ENCODE results near the gene CLCNKB. TPM values are rescaled to one million over a fixed set of nuclear protein-coding genes. Genes with fewer than 3 reads are reported as not detected.
"Not testable (repeated sequence)": the region's sequence is repeated elsewhere in the genome, so short reads cannot be mapped to it uniquely, and the experiment has no call there.

The CLCNKB gene
- total RNA-seq, 1 donor from 2014 or later = 3.0 TPM

DNA sequence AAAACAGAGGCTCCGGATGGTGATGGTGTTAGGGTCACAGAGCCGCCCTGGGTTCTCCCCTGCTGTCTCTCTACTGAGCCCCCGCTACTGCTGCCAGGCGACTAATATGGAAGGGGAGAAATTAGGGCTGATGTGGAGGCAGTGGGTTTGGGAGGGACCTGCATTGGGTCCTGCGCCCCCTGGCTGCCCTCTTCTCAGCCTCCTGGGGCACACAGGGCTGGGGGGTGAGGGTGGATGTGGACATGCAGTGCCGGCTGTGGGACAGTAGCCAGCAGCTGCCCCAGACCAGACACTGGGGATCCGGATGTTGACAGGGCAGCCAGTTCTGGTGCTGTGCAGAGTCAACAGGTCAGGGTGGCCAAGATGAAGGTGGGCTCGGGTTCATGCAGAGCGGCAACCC lies 1.5 kb upstream of the CLCNKB start:
- TF ChIP-seq CTCF (IDR thresholded peaks at IDR 0.05; ENCODE audit: unreplicated experiment) = no peak
- Mint-ChIP-seq H3K4me1 (no peaks in the 10 kb centered on the region), H3K27me3 (ENCODE audit: low read depth) (peaks cover 7% of the 10 kb centered on the region), H3K4me3 (no peak overlapping the region), H3K9me3 (no peaks in the 10 kb centered on the region), H3K27ac (no peak overlapping the region), H3K36me3 (no peaks in the 10 kb centered on the region)
- no peak for DNase-seq (ENCODE audit: low spot score in 2 of 2, unreplicated experiment in 2 of 2)

DNA sequence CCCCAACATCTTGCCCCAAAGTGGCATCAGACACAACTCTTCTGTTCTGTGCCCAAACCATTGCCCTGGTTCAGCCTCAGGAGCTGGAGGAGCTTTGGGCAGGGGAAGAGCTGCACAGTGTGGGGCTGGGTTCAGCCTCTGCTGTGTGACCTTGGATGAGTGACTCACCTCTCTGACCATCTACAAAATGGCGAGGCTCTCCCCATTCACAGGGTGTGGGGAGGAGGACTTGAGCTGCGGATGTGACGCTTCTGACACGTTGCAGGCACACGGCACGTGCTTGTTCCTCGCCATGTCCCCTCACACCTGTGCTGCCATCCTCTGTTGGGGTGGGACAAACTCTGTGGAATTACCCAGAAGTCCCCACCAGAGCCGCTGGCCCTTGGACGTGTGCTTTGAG lies 928 bp upstream of the CLCNKB start:
- DNase-seq (ENCODE audit: low spot score in 2 of 2, unreplicated experiment in 2 of 2); H3K4me1 Mint-ChIP-seq; H3K27me3 Mint-ChIP-seq (ENCODE audit: low read depth); H3K36me3 Mint-ChIP-seq; H3K4me3 Mint-ChIP-seq; H3K27ac Mint-ChIP-seq; H3K9me3 Mint-ChIP-seq: not testable (repeated sequence)

DNA sequence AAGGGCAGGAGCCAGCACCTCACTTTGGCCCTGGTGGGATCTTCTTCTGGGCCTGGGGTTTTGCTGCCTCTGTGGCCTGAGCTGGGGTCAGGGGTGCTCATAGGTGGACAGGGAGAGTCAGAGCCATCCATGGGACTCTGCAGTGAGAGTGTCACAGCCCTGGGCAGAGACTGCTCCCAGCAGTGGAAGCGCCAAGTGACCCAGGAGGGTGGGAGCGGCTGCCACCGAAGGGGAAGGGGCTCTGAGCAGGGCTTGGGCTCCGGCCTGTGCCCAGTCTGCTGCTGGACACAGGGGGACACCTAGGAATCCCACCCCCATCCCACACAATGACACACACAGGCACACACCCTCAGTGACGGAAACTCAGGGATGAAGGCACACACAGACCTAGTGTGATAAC lies 368 bp downstream of the CLCNKB start:
- Mint-ChIP-seq H3K4me1 (no peaks in the 10 kb centered on the region), H3K9me3 (no peaks in the 10 kb centered on the region), H3K36me3 (no peaks in the 10 kb centered on the region), H3K27me3 (ENCODE audit: low read depth) (peaks cover 7% of the 10 kb centered on the region), H3K27ac (no peak overlapping the region), H3K4me3 (no peak overlapping the region)
- no peak for TF ChIP-seq CTCF (IDR thresholded peaks at IDR 0.05; ENCODE audit: unreplicated experiment)
- DNase-seq (ENCODE audit: low spot score in 2 of 2, unreplicated experiment in 2 of 2) = no peak

DNA sequence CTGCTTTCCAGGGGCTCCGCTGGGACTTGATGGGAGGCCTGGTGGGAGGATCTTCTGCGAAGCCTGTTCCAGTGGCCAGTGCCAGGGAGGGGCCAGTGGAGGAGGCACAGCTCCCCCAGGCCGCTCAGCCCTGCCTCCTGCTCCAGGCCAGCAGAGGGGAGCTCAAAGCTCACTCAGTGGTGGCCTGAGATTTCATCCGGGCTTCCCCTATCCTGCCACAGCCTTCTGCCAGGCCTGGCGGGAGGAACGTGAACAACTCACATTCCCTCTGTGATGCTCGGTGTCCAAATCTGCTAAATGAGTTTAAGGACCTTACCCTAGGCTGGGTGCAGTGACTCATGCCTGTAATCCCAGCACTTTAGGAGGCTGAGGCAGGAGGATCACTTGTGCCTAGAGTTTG lies 3.3 kb downstream of the CLCNKB start:
- no peaks in the 10 kb centered on the region for H3K9me3 Mint-ChIP-seq
- peak overlapping the region; percentile 37 for H3K4me3 Mint-ChIP-seq
- no peak for DNase-seq (ENCODE audit: low spot score in 2 of 2, unreplicated experiment in 2 of 2)

DNA sequence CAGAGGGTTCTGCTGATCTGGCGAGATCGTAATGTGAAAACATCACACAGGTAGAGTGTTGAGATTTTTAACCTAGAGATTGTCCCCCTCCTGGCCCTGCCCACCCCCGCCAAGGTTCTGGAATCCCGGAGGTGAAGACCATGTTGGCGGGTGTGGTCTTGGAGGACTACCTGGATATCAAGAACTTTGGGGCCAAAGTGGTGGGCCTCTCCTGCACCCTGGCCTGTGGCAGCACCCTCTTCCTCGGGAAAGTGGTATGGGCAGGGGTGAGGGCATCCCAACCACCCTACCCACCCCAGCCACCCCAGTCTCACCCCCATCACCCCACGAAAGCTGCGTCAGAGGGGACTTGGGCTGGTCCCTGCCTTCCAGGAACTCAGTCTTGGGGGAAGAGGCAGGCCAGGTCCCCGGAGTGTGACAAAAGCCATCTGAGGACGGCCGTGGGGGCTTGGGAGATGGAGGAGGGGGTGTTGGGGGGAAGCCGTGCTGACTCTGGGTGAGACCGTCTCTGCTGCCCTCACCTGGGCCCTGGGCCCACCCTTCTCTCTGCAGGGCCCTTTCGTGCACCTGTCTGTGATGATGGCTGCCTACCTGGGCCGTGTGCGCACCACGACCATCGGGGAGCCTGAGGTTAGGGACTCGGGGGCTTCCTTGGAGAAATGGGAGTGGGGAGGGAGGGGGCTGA lies 4.4 kb downstream of the CLCNKB start:
- no peaks in the 10 kb centered on the region for H3K36me3 Mint-ChIP-seq
- peaks cover 4% of the 10 kb centered on the region for H3K4me1 Mint-ChIP-seq
- peak overlapping the region; percentile 58 for H3K4me3 Mint-ChIP-seq
- H3K9me3 Mint-ChIP-seq = no peaks in the 10 kb centered on the region
- no peak for DNase-seq (ENCODE audit: low spot score in 2 of 2, unreplicated experiment in 2 of 2)
- no peak overlapping the region for H3K27ac Mint-ChIP-seq
- no peak for TF ChIP-seq CTCF (IDR thresholded peaks at IDR 0.05; ENCODE audit: unreplicated experiment)
- H3K27me3 Mint-ChIP-seq (ENCODE audit: low read depth) = no peaks in the 10 kb centered on the region

More for the DNA sequence above, 3.3 kb downstream of the CLCNKB start:
- no peak for TF ChIP-seq CTCF (IDR thresholded peaks at IDR 0.05; ENCODE audit: unreplicated experiment)
- no peak overlapping the region for H3K27ac Mint-ChIP-seq
- peaks cover 2% of the 10 kb centered on the region for H3K27me3 Mint-ChIP-seq (ENCODE audit: low read depth)
- H3K4me1 Mint-ChIP-seq = peaks cover 4% of the 10 kb centered on the region
- no peaks in the 10 kb centered on the region for H3K36me3 Mint-ChIP-seq

DNA sequence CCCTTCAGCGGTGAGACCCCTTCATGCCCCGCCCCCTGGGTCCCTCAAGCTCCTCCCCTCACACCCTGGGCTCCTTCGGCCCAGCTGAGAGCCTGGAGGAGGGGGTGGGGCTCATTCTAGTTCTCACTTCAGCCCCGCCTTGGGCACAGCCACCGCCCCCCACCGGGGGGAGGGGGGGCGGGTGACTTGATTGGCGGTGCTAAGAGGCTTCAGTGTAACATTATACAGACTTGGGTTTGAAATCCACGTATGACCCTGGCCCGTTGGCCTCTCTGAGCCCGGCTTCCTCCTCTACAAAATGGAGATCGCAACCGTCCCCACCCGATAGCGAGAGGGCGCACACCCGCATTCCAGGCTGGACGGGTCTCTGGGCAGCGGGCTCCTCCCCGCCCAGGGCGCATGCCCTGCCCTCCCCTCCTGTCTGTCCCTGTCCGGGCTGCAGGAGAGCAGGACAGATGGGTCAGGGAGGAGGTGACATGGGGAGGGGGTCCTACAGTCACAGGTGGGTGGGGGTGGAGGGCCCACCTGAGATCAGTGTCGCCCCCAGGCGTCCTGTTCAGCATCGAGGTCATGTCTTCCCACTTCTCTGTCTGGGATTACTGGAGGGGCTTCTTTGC lies 5.1 kb downstream of the CLCNKB start:
- peaks cover 4% of the 10 kb centered on the region for H3K4me1 Mint-ChIP-seq
- no peaks in the 10 kb centered on the region for H3K27me3 Mint-ChIP-seq (ENCODE audit: low read depth)
- no peaks in the 10 kb centered on the region for H3K9me3 Mint-ChIP-seq
- peak overlapping the region; percentile 58 for H3K4me3 Mint-ChIP-seq
- no peaks in the 10 kb centered on the region for H3K36me3 Mint-ChIP-seq
- peak; percentile 64 to 86 for DNase-seq (ENCODE audit: low spot score in 2 of 2, unreplicated experiment in 2 of 2)
- H3K27ac Mint-ChIP-seq = no peak overlapping the region
- no peak for TF ChIP-seq CTCF (IDR thresholded peaks at IDR 0.05; ENCODE audit: unreplicated experiment)

Measured in mesothelial cell of epicardium (in vitro differentiated cells).